Measurements from ENCODE around the gene MAP4K4. TPM values are rescaled to one million over a fixed set of nuclear protein-coding genes. Genes with fewer than 3 reads are reported as not detected.

Gene MAP4K4
- total and polyA plus RNA-seq, 2 of the 13 experiments (the other 11 are each of a cell fraction or from before 2014, with no cell fraction given): 105 to 264 TPM

GRCh38 chr2:101762451-101763171 lies 65.1 kb downstream of the MAP4K4 start (continued):
- TF ChIP-seq, protein P1, sequence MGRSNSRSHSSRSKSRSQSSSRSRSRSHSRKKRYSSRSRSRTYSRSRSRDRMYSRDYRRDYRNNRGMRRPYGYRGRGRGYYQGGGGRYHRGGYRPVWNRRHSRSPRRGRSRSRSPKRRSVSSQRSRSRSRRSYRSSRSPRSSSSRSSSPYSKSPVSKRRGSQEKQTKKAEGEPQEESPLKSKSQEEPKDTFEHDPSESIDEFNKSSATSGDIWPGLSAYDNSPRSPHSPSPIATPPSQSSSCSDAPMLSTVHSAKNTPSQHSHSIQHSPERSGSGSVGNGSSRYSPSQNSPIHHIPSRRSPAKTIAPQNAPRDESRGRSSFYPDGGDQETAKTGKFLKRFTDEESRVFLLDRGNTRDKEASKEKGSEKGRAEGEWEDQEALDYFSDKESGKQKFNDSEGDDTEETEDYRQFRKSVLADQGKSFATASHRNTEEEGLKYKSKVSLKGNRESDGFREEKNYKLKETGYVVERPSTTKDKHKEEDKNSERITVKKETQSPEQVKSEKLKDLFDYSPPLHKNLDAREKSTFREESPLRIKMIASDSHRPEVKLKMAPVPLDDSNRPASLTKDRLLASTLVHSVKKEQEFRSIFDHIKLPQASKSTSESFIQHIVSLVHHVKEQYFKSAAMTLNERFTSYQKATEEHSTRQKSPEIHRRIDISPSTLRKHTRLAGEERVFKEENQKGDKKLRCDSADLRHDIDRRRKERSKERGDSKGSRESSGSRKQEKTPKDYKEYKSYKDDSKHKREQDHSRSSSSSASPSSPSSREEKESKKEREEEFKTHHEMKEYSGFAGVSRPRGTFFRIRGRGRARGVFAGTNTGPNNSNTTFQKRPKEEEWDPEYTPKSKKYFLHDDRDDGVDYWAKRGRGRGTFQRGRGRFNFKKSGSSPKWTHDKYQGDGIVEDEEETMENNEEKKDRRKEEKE (IDR thresholded peaks at IDR 0.05): no peak
- TF ChIP-seq ZNF335 (CRISPR knock-in tag; IDR thresholded peaks at IDR 0.05): no peak
- TF ChIP-seq CREB1 (IDR thresholded peaks at IDR 0.05): no peak
- TF ChIP-seq CREB1 (CRISPR knock-in tag; IDR thresholded peaks at IDR 0.05): no peak
- 0 out of 2 replicates have a peak, but pooled peaks have one; percentile 39 for TF ChIP-seq ZMYM3 (CRISPR knock-in tag; IDR thresholded peaks at IDR 0.05)
- TF ChIP-seq ZSCAN29 (CRISPR knock-in tag; conservative IDR thresholded peaks at IDR 0.05): no peak
- TF ChIP-seq CBX5 (CRISPR knock-in tag; IDR thresholded peaks at IDR 0.05; ENCODE audit: borderline replicate concordance): no peak
- TF ChIP-seq, protein P2, sequence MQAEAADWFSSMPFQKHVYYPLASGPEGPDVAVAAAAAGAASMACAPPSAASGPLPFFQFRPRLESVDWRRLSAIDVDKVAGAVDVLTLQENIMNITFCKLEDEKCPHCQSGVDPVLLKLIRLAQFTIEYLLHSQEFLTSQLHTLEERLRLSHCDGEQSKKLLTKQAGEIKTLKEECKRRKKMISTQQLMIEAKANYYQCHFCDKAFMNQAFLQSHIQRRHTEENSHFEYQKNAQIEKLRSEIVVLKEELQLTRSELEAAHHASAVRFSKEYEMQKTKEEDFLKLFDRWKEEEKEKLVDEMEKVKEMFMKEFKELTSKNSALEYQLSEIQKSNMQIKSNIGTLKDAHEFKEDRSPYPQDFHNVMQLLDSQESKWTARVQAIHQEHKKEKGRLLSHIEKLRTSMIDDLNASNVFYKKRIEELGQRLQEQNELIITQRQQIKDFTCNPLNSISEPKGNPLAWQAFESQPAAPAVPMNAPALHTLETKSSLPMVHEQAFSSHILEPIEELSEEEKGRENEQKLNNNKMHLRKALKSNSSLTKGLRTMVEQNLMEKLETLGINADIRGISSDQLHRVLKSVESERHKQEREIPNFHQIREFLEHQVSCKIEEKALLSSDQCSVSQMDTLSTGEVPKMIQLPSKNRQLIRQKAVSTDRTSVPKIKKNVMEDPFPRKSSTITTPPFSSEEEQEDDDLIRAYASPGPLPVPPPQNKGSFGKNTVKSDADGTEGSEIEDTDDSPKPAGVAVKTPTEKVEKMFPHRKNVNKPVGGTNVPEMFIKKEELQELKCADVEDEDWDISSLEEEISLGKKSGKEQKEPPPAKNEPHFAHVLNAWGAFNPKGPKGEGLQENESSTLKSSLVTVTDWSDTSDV (CRISPR knock-in tag; IDR thresholded peaks at IDR 0.05): no peak
- TF ChIP-seq TMF1 (CRISPR knock-in tag; IDR thresholded peaks at IDR 0.05; ENCODE audit: low read depth): no peak
- no peak for TF ChIP-seq HOXA9 (CRISPR knock-in tag; IDR thresholded peaks at IDR 0.05; ENCODE audit: borderline replicate concordance)
- no peak for TF ChIP-seq CEBPG (CRISPR knock-in tag; IDR thresholded peaks at IDR 0.05)
- TF ChIP-seq TEAD2 (CRISPR knock-in tag; IDR thresholded peaks at IDR 0.05): no peak
- TF ChIP-seq ZNF30 (CRISPR knock-in tag; IDR thresholded peaks at IDR 0.05): no peak
- TF ChIP-seq ZBTB20 (CRISPR knock-in tag; IDR thresholded peaks at IDR 0.05; ENCODE audit: borderline replicate concordance, low read depth): no peak
- no peak for TF ChIP-seq ZNF251 (CRISPR knock-in tag; IDR thresholded peaks at IDR 0.05)
- TF ChIP-seq MEF2D (CRISPR knock-in tag; IDR thresholded peaks at IDR 0.05): no peak
- no peak for TF ChIP-seq POLR2G (IDR thresholded peaks at IDR 0.05; ENCODE audit: low read depth, low read length)
- TF ChIP-seq AKNA (CRISPR knock-in tag; IDR thresholded peaks at IDR 0.05; ENCODE audit: borderline replicate concordance): no peak
